GM21360 (cell line): ENCODE measurements around the gene ZNF839.
"Not testable (repeated sequence)": the region's sequence is repeated elsewhere in the genome, so short reads cannot be mapped to it uniquely, and the experiment has no call there.

Experiments
- ATAC-seq: cut with Tn5 transposase; IDR thresholded peaks from one replicate; pipeline ENCODE4 v1.9.1; 2021; ENCODE audit warnings: mild to moderate bottlenecking, moderate library complexity; ENCODE audit not compliant: unreplicated experiment

ZNF839 gene

DNA sequence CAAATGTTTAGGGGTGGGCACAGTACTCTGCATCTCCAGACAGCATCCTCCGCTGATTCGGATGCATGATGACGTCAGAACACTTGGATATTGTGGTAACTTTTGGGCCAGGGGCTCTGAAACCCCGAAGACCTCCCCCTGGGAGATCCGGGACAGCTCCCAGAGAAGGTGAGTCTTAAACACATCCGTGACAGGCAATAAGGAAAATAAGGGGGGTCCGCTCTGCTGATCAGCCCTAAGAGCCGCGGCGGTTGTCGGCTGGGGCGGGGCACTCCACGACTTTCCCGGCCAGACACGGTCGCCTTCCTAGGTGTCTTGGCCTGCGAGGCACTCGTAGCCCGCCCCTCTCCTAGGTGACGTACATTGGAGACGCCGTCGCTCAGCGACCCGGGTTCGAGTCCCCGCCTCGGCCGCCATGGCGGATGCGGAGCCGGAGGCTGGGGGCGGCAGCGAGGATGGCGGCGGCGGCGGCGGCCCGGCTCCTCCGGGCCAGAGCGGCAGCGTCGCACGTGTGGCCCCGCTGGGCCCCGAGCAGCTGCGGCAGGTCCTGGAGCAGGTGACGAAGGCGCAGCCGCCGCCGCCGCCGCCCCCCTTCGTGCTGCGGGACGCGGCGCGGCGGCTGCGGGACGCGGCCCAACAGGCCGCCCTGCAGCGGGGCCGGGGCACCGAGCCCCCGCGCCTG lies at the start of gene ZNF839:
TSS of gene ZNF839 (plus strand) at position 396 of the 682 bp plus-strand sequence. CDS start at position 416, 20 bp downstream.
- peak; percentile 53 for ATAC-seq

DNA sequence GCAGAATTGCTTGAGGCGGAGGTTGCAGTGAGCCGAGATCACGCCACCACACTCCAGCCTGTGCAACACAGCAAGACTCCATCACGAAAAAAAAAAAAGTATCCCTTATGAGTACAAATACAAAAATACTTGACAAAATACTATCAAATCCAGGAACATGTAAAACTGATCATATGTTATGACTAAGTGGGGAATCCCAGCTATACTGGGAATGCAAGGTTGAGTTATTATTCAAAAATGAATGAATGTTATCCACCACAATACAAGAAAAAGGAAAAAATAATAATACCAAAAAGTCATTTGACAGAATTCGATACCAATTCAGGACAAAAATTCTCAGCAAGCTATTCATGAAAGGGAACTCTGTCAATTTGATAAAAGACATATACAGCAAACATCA lies 47.2 kb upstream of the ZNF839 start:
- no peak for ATAC-seq

DNA sequence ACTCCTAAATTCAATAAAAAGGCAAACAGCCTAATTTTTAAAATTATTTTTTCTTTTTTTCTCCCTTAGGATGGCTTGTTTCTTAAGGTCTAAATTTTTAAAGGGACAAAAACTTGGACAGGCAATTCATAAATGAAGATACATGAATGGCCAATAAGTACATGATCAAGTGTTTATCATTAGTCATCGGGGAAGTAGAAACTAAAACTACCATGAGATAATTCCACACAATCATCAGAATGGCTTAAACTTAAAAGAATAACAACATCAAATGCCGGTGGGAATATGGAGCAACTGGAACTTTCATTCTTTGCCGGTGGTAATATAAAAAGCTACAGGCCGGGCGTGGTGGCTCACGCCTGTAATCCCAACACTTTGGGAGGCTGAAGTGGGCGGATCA lies 43.7 kb upstream of the ZNF839 start:
- no peak for ATAC-seq

DNA sequence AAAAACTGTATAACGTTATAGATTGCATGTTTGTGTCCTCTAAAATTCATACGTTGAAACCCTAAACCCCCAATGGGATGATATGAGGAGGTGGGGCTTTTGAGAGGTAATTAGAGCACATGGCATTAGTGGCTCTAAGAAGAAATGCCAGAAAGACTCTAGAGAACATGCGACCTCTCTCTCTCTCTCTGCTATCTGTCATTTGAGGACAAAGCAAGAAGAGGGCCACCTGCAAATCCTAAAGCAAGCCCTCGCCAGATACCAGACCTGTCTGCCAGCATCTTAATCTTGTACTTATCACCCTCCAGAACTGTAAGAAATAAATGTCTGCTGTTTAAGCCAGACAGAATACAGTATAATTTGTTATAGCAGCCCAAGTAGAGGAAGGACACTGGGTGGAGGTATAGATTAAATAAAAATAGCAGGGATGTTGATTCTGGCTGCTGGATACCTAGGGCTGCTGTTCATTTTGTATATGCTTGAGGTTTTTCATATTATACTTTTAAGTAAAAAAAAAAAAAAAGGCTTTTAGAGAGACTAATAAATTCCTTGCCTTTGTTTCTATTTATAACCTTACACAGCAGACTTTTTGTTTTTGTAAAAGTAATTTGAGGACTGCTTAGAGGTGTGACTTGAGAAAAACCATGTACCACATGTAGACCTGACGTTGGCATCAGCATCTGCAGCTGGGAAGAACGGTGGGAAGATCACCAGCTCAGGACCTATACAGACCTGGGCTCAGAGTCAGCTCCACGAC lies 41.5 kb upstream of the ZNF839 start:
- no peak for ATAC-seq

DNA sequence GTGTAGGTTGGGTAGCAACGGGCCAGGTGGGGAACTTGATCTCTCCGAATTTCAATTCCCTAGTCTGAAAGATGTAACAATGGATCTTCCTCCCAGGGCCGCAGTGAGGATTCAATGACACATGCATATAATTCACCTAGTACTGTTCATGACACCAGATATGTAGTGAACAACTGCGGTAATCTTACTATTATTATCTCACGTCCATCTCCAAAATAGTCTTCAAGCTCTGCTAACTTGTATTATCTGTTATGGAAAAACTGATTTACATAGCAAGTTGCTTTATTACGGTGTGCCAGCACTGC lies 41.0 kb upstream of the ZNF839 start:
- no peak for ATAC-seq

DNA sequence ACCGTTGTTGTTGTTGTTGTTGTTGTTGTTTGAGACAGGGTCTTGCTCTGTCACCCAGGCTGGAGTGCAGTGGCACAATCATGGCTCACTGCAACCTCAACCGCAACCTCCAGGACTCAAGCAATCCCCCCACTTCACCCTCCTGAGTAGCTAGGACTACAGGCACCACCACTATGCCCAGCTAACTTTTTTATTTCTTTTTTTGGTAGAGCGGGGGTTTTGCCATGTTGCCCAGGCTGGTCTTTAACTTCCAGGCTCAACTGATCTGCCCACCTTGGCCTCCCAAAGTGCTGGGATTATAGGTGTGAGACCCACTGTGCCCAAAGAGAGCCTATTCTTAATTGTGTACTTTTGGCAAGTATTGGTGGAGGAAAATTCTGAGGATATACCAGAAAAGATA lies 40.3 kb upstream of the ZNF839 start:
- no peak for ATAC-seq

DNA sequence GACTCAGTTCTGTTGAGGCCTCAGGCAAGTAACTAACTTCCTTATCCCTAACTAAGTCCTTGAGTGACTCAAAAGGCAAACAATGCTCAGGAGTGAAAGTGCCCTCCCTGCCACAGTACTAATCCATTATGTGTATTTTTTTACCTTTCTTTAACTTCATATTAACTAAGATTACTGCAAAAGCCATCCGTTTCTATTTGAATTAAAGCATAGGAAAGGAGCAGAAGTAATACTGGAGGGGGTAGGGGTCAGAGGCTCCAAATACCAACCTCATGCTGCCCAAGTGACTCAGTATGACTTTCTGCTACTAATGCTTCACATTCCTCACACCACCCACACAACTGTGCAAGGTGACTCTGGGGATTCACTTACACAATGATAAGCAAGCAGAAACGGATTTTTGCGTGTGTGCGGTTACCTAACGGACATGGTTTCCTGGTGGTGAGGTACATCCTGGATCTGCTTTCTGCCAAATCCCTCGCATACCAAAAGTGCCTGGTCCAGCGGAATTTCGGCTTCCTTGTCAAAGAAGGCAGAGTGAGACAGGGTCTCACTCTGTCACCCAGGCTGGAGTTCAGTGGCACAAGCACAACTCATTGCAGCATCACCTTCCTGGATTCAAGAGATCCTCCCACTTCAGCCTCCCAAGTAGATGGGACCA lies 39.7 kb upstream of the ZNF839 start:
- no peak for ATAC-seq

DNA sequence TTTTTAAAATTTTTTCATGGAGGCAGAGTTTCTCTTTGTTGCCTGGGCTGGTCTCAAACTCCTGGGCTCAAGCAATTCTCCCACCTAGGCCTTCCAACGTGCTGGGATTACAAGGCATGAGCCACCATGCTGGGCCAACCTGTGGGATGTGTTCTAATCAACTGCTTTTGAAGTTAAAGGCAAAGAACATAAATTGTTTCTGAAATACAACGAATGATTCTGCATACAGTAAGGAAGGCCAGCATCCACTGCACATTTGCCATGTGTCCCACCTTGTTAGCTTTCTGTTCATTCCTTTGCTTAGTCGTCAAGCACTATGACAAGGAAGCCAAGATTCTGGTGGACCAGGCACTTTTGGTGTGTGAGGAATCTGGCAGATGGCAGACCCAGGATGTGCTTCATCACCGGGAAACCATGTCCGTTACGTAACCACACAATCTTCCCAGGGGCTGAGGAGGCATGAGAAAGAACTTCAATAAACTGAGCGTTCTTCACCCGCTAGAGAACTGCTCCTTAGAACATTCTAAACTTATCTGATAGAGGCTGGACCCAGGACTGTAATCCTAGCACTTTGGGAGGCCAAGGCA lies 39.1 kb upstream of the ZNF839 start:
- no peak for ATAC-seq

DNA sequence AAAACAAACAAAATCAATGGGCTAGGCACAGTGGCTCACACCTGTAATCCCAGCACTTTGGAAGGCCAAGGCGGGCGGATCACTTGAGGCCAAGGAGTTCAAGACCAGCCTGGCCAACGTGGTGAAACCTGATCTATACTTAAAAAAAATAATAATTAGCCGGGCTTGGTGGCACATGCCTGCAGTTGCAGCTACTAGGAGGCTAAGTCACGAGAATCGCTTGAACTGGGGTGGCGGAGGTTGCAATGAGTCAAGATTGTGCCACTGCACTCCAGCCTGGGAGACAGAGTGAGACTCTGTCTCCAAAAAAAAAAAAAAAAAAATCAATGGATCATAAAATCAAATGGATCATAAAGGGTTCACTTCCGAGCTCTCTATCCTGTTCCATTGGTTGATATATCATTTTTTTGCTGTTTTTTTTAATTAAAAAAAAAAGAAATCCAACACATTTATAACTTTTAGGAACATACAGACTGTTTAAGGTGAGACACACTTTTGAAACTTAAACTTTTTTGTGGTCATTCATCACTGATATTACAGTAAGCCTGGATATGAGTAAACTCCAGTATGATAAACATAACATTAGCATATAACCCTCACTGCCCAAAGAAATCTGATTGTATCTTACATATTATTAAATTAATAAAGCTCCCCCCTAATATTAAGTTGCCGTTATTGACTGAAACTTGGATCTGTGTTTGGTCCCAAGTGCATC lies 36.6 kb upstream of the ZNF839 start:
- no peak for ATAC-seq

DNA sequence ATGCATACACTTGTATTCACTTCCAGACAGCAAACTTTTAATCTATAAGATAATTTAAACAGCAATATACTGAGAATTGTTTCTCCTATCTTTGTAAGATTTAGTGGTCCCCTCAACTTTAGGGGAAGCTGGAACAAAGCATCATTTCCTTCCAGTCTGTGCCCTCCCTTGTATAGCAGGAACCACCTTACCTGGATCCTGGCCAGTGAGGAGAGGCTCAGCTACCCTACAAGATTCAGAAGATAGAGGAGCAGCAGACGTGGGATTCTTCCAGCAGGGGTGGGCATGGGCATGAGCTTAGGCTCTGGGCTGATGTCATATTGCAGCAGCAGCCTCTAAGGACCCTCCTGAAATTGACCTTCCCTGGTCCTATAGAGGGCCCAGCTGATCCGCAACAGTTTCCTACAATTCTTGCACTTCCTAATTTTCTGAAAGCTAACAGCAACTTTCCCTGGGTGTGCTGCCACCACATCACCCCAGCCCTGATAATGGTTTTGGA lies 35.9 kb upstream of the ZNF839 start:
- no peak for ATAC-seq

DNA sequence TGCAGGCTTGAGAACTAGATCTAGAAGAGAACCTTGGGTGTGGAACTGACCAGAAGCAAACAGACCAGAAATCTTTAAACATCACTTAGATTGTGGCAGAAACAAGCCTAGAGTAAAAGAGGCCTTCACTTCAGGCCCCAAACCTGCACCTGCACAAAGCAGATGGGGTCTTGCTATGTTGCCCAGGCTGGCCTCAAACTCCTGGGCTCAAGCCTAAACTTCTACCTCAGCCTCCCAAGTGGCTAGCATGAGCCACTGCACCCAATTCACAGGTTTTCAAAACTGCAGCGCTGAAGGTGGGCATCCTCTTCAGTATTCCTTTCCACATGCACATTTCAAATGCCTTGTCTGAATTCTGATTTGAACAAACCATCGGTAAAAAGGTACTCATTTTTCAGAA lies 34.4 kb upstream of the ZNF839 start:
- ATAC-seq, result no peak

DNA sequence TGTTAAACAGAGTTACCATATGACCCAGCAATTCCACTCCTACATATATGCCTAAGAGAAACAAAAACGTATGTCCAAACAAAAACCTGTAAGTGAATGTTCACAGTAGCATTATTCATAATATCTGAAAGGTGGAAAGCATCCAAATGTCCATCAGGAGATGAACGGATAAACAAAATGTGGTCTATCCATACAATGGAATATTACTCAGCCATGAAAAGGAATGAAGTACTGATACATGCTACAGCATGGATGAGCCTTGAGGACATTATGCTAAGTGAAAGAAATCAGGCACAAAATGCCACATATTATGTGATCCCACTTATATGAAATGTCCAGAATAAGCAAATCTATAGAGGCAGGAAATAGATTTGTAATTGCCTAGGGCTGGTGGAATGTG lies 31.4 kb upstream of the ZNF839 start:
- no peak for ATAC-seq

DNA sequence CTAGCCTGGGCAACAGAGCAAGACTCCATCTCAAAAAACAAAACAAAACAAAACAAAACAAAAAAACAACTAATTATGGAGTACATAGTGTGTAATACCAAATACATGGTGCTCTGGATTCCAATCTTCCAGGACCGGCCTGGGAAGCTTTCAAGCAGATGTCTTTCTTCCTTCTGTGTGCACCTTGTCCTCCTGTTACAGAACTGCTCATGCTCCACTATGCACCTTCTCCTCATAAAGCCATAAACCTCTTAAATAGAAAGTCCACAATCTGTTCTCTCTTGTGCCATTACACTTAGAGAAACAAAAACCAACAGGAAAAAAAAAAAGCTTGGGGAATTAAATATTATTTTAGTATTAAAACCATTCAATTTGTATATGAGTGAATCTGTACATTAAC lies 27.1 kb upstream of the ZNF839 start:
- no peak for ATAC-seq

DNA sequence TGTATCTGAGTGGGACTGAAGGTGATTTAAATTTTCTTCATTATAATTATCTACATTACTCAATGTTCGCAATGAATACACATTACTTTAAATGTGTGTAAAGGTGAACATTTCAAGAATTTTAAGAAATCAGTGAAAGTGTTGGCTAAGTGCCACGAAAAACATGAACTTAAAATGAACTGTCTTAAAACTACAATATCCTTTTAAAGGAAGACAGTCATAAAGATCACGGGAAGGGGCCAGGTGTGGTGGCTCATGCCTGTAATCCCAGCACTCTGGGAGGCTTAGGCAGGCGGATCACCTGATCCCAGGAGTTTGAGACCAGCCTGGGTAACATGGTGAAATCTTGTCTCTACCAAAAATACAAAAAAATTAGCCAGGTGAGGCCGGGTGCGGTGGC lies 25.8 kb upstream of the ZNF839 start:
- no peak for ATAC-seq

DNA sequence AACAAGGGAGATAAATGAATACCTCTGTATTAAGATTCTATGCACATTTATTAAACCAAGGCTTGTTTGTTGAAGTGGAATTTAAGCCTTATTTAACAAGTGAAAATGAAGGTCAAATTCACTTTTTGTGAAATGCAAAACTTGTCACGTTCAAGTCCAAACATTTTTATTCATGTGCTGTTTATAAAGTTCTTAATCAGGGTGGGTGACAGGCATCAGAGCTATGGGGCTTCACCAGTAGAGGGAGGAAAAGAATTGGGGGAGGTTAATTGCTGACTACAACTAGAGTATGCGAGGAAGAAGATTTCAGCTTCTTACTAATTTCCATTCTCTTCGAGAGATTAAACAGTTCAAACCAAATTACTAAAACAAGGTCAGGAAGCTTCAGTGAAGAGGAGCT lies 24.3 kb upstream of the ZNF839 start:
- ATAC-seq, result no peak

DNA sequence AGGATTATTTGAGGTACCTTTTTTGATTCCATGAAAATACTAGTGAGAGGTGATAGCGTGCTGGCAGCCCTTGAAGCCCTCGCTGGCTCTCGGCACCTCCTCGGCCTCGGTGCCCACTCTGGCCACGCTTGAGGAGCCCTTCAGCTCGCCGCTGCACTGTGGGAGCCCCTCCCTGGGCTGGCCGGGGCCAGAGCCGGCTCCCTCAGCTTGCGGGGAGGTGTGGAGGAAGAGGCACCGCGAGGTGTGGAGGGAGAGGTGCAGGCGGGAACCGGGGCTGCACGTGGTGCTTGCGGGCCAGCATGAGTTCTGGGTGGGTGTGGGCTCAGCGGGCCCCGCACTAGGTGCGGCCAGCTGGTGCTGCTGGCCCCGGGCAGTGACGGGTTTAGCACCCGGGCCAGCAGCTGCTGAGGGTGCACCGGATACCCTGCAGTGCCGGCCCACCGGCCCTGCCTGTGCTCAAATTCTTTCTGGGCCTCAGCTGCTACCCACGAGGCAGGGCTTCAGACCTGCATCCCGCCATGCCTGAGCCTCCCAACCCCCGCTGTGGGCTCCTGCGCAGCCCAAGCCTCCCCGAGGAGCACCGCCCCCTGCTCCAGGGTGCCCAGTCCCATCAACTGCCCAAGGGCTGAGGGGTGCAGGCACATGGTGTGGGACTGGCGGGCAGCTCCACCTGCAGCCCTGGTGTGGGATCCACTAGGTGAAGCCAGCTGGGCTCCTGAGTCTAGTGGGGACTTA lies 21.9 kb upstream of the ZNF839 start:
- no peak for ATAC-seq

DNA sequence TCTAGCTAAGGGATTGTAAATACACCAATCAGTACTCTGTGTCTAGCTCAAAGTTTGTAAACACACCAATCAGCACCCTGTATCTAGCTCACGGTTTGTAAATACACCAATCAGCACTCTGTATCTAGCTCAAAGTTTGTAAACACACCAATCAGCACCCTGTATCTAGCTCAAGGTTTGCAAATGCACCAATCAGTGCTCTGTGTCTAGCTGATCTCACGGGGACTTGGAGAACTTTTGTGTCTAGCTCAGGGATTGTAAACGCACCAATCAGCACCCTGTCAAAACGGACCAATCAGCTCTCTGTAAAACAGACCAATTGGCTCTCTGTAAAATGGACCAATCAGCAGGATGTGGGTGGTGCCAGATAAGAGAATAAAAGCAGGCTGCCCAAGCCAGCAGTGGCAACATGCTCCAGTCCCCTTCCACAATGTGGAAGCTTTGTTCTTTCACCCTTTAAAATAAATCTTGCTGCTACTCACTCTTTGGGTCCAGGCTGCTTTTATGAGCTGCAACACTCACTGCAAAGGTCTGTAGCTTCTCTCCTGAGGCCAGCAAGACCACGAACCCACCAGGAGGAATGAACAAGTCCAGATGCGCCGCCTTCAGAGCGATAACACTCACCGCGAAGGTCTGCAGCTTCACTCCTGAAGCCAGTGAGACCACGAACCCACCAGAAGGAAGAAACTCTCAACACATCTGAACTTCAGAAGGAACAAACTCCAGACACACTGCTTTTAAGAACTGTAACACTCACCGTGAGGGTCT lies 21.1 kb upstream of the ZNF839 start:
- ATAC-seq, result not testable (repeated sequence)

DNA sequence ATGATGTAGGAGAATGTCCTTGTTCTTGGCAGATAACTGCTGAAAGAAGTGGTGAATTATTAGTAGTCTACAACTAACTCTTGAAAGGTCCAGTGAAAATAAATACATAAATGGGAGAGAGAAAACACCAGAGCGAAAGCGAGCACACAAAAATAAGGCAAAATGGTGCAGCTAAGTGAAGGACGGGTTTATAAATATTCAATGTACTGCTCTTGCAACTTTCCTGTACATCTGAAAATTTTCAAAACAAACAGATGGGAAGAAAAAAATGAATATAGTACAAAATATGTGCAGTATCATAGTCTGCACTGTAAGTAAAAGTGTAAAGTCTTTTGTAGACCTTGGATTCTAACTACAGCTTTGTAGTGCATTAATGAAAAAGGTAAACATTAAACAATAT lies 15.9 kb upstream of the ZNF839 start:
- no peak for ATAC-seq

DNA sequence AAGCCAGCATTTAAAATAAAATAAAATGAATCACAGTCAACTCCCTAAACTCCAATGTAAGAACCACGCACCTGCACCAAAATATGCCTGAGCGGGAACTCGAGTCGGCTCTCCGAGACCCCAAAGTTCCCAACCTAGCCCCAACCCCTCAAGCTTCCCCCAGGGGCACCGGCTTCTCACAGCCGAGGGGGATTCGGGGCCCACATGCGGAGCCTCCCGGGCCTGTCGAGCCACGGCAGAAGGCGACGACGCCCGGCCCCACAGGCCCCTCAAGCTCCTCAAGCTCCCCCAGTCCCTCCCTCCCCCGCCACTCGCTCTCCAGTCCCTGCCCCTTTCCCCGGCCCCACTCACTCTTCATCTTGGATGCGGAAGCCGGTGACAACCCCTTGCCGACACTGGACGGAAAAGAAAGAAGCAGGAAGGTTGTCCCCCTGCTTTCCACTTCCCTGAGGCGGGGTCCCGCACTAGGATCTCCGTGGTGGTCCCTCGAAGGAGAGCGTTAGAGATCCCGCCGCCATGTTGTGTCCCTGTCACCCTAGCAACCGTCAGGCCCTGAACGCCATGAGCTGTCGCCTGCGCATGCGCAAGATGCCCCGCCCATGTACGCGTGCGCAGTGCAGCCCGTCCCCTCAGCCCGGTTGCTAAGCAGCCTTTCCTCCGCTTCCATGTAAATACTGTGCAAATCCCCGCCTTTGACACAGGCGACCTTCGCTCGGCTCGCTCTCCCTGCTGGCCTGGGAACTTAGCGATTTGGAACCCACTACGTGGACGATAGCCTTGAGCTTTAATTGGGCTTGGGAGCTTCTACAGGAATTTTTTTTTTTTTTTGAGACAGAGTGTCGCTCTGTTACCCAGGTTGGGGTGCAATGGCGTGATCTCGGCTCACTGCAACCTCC lies 14.7 kb upstream of the ZNF839 start, which contains the start of gene MOK:
TSS of gene MOK (minus strand) at position 554 of the 896 bp plus-strand sequence. CDS start at position 358, 196 bp downstream.
- peak; percentile 92 for ATAC-seq
